GM12874 (cell line): ENCODE results near the gene MFAP4.

ENCODE experiments used
- TF ChIP-seq, protein P1 (sequence below): IDR thresholded peaks from 2 replicates; pipeline ENCODE4 v1.5.1; 2011; ENCODE audit warnings: low read depth, mild to moderate bottlenecking, control low read depth, low read length, moderate library complexity; ENCODE audit not compliant: insufficient read depth

MFAP4 gene, protein sequence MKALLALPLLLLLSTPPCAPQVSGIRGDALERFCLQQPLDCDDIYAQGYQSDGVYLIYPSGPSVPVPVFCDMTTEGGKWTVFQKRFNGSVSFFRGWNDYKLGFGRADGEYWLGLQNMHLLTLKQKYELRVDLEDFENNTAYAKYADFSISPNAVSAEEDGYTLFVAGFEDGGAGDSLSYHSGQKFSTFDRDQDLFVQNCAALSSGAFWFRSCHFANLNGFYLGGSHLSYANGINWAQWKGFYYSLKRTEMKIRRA

DNA sequence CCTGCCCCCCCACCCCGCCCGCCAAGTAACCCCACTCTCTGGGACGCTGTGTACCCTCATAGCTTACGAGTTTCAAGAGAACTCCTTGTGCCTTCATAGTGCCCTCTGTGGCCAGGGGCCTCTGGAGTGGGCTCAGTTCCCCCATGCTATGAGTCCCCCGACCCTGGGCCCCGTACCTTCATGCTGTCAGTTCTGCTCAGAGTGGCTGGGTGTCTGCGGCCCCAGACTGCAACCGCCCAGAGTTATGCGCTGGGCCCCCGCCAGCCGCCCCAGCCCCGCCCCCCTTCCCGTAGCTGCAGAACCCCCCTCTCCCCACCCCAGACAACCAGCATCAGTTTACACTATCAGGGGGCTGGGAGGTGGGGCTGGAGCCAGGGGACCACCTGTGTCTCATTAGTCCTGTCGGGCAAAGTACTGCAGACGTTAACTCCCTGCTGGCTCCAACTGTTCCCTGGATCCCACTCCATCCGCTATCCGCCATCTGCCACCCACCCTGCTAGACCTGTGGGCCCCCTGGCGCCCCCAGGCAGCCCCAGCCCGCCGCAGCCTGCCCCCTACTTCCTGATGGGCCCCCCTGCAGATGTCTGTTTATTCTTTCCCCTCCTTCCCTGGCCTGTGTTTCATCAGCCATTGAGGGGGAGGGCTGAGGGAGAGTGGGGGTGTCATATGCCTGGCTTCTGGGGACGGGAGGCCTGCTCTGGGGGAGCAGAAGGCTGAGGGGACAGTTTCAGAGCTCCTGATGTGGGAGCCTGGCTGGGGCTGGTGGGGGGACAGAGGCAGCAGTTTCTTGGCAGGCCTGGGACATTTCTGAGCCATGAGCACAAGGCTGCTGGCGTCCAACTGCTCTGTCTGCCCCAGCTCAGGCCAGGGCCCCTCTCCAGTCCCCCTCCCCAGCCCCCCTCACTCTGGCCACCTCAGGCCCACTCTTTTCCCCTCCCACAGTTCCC is at the start of gene MFAP4:
Gene MFAP4, minus strand, starts transcription at position 217 of the 947 bp plus-strand sequence. Its CDS starts 35 bp downstream, at position 182.
- TF ChIP-seq, protein P1, sequence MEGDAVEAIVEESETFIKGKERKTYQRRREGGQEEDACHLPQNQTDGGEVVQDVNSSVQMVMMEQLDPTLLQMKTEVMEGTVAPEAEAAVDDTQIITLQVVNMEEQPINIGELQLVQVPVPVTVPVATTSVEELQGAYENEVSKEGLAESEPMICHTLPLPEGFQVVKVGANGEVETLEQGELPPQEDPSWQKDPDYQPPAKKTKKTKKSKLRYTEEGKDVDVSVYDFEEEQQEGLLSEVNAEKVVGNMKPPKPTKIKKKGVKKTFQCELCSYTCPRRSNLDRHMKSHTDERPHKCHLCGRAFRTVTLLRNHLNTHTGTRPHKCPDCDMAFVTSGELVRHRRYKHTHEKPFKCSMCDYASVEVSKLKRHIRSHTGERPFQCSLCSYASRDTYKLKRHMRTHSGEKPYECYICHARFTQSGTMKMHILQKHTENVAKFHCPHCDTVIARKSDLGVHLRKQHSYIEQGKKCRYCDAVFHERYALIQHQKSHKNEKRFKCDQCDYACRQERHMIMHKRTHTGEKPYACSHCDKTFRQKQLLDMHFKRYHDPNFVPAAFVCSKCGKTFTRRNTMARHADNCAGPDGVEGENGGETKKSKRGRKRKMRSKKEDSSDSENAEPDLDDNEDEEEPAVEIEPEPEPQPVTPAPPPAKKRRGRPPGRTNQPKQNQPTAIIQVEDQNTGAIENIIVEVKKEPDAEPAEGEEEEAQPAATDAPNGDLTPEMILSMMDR: no peak

DNA sequence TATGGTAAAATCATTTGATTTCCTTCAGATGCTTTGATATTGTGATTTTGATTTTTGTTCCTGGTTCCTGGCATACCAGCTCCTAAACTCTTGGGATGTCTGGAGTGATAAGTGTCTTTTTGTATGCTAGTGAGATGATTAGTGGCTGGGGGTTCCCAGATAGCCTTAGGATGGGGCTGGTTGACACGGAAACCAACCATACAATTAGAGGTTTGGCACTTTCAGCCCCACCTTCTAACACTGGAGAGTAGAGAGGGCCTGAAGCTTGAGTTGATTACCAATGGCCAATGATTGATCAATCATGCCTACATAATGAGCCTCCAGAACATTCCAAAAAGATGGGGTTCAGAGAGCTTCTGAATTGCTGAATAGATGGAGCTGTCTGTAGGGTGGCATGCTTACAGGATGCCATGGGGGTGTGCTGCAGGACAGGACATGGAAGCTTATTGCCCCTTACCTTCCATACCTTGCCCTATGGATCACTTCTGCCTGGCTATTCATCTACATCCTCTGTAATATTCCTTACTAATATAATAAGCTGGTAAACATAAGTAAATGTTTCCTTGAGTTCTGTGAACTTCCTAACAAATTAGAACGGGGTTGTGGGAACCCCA is 46.8 kb upstream of the MFAP4 start:
- TF ChIP-seq, protein P1: no peak

DNA sequence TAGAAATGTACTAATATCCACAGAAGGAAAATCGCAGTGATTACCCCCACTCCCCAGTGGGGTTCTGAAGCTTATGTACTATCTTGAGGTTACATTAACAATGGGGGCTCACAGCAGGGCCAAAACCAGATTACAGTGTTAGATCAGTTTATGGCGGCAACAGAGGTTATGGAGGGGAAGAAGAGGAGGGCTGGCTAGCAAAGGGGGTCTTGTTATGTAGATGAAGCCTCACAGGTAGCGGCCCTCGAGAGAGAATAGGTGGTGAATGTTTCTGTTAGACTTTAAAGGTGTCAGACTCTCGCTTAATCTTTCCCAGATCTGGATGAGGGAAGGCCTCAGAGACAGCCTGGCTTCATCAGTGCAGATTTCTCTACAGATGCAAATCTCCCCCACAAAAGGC is 46.3 kb upstream of the MFAP4 start:
- TF ChIP-seq, protein P1: no peak

DNA sequence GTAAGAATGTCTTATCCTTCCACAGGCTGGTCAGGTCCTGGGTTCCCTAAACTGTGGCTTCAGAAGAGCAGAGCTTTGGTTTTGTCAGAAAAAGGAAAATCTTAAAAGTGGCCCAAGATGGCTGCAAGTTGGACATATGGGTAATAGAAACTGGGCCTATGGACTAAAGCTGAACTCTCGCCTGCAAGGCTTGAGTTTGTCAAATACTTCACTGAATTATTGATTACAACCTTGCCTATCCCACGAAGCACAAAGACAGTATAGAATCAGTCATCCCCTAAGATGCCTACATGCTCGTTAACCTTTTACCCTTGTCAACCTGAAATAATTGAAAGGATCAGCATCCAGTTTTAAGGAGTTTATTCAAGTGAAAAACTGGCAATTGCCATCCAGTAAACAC is 44.7 kb upstream of the MFAP4 start:
- TF ChIP-seq, protein P1: no peak

DNA sequence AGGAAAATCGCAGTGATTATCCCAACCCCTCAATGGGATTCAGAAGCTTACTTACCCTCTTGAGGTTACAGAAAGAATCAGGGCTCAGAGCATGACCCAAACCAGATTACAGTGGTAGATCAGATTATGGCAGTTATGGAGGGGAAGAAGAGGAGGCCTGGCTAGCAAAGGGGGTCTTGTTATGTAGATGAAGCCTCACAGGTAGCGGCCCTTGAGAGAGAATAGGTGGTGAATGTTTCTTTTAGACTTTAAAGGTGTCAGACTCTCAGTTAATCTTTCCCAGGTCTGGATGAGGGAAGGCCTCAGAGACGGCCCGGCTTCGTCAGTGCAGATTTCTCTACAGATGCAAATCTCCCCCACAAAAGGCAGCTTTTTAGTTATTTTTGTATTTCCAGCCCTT is 39.6 kb upstream of the MFAP4 start:
- TF ChIP-seq, protein P1: no peak

DNA sequence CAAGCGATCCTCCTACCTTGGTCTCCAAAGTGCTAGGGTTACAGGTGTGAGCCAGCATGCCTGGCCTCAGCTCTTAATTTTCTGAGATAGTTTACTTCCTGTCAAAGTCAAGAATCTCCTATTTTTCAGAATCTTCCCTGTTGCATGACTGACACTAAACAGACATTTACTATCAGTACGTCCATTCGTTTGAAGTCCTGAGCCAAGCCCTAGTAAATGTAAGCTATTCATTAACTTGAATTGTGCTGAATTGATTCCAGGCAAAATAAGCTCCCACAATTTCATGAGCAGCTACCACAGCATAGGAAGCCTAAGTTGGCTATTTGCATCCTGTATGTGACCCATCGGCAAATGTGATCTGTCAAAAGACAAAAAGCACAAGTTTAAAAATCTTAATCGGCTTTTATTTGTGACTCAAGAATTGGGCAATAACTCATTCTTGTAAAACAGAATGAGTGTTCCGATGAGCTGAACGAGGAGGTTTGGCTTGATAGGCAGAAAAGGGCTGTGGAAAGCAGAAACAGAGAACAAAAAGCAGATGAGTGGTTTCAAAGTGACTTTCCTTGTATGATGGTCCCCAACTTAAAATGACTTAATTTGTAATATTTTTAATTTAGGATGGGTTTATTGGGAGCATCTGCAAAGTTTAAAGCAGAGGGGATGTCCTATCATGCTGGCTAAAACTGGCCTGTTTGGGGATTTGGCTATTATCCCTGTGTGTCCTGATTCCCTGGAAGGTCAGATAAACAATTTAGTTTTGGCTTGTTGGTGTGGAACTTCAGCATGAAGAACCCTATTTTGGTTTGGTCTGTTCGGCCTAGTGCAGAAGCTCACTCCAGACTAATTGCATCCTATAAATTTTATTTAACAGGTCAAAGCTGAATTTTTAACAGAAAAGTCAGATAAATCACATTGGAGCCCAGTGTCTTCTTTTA is 38.2 kb upstream of the MFAP4 start:
- TF ChIP-seq, protein P1: no peak
